Measurements from ENCODE around the gene SLC9A9. TPM values are rescaled to one million over a fixed set of nuclear protein-coding genes. Genes with fewer than 3 reads are reported as not detected.
"Not testable (repeated sequence)": the region's sequence is repeated elsewhere in the genome, so short reads cannot be mapped to it uniquely, and the experiment has no call there.

Gene SLC9A9
- total RNA-seq, 1 donor from 2014 or later = 0.22 TPM

DNA sequence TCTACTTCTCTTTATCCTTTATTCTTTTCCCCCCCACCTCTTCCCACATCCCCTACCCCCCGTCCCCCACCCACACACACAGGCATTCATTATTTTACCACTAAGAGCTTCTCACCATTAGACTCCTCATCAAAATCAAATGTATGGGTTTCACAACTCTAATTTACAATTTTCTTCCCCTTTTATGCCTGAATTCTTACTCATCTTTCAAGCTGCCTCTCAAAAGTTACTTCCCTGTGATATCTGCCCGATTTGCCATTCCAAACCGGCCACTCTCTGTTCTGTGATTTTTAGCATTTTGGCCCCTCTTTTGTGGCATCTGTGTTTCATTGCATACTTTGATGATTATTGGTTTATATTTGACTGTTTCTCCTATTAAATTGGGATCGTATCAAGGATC lies 42.2 kb downstream of the SLC9A9 start:
- no peak overlapping the region for H3K9ac ChIP-seq
- no peaks in the 10 kb centered on the region for H3K4me1 ChIP-seq
- no peaks in the 10 kb centered on the region for H4K20me1 ChIP-seq (ENCODE audit: low read depth)
- Mint-ChIP-seq H3K27ac (no peak overlapping the region), H3K4me3 (no peak overlapping the region), H3K9me3 (no peaks in the 10 kb centered on the region), H3K4me1 (peaks cover 6% of the 10 kb centered on the region), H3K36me3 (no peaks in the 10 kb centered on the region), H3K27me3 (ENCODE audit: insufficient read depth, low read depth) (no peaks in the 10 kb centered on the region)
- H3F3A ChIP-seq (ENCODE audit: low read depth) = no peaks in the 10 kb centered on the region
- no peak for DNase-seq (ENCODE audit: low spot score)
- TF ChIP-seq, protein P1, sequence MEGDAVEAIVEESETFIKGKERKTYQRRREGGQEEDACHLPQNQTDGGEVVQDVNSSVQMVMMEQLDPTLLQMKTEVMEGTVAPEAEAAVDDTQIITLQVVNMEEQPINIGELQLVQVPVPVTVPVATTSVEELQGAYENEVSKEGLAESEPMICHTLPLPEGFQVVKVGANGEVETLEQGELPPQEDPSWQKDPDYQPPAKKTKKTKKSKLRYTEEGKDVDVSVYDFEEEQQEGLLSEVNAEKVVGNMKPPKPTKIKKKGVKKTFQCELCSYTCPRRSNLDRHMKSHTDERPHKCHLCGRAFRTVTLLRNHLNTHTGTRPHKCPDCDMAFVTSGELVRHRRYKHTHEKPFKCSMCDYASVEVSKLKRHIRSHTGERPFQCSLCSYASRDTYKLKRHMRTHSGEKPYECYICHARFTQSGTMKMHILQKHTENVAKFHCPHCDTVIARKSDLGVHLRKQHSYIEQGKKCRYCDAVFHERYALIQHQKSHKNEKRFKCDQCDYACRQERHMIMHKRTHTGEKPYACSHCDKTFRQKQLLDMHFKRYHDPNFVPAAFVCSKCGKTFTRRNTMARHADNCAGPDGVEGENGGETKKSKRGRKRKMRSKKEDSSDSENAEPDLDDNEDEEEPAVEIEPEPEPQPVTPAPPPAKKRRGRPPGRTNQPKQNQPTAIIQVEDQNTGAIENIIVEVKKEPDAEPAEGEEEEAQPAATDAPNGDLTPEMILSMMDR (IDR thresholded peaks at IDR 0.05) = no peak
- no peak for TF ChIP-seq EZH2phosphoT487 (IDR thresholded peaks at IDR 0.05)
- TF ChIP-seq EZH2 (IDR thresholded peaks at IDR 0.05) = no peak
- H3K4me3 ChIP-seq = no peak overlapping the region
- H3K27me3 ChIP-seq = no peaks in the 10 kb centered on the region
- H3K79me2 ChIP-seq (ENCODE audit: low read depth) = no peaks in the 10 kb centered on the region
- no peaks in the 10 kb centered on the region for H3K36me3 ChIP-seq
- no peak overlapping the region for H3K4me2 ChIP-seq
- H3K27ac ChIP-seq = no peak overlapping the region
- no peak overlapping the region for H2AFZ ChIP-seq (replicated peaks)
- H3K9me3 ChIP-seq (ENCODE audit: low read depth) = no peaks in the 10 kb centered on the region

DNA sequence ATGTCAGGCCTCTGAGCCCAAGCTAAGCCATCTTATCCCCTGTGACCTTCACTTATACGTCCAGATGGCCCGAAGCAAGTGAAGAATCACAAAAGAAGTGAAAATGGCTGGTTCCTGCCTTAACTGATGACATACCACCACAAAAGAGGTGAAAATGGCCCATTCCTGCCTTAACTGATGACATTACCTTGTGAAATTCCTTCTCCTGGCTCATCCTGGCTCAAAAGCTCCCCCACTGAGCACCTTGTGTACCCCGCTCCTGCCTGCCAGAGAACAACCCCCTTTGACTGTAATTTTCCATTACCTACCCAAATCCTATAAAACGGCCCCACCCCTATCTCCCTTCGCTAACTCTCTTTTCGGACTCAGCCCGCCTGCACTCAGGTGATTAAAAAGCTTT lies 42.8 kb downstream of the SLC9A9 start:
- not testable (repeated sequence) for H3K9me3 Mint-ChIP-seq

DNA sequence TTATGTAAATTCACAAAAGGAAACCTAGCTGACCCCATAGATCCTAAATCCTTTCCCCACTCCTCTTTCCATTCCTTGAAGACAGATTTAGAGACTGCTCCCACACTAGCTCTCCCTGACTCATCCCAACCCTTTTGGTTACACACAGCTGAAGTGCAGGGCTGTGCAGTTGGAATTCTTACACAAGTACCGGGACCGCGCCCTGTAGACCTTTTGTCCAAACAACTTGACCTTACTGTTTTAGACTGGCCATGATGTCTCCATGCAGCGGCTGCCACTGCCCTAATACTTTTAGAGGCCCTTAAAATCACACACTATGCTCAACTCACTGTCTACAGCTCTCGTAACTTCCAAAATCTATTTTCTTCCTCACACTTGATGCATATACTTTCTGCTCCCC lies 47.2 kb downstream of the SLC9A9 start:
- H3K9ac ChIP-seq; H3K4me1 ChIP-seq; H3K27me3 ChIP-seq; DNase-seq (ENCODE audit: low spot score); H3K27ac Mint-ChIP-seq; H3K27me3 Mint-ChIP-seq (ENCODE audit: insufficient read depth, low read depth); H3K79me2 ChIP-seq (ENCODE audit: low read depth); H3K27ac ChIP-seq; H3K36me3 Mint-ChIP-seq; H3K9me3 Mint-ChIP-seq; H3K9me3 ChIP-seq (ENCODE audit: low read depth); H3K4me3 ChIP-seq; H3K36me3 ChIP-seq; H2AFZ ChIP-seq (replicated peaks); H3K4me2 ChIP-seq; H3K4me3 Mint-ChIP-seq; H3K4me1 Mint-ChIP-seq; H4K20me1 ChIP-seq (ENCODE audit: low read depth); H3F3A ChIP-seq (ENCODE audit: low read depth): not testable (repeated sequence)

More for the DNA sequence above, 42.8 kb downstream of the SLC9A9 start:
- not testable (repeated sequence) for H4K20me1 ChIP-seq (ENCODE audit: low read depth); H3K4me2 ChIP-seq; H3K27ac Mint-ChIP-seq; H3K4me3 ChIP-seq; H3K36me3 Mint-ChIP-seq; H2AFZ ChIP-seq (replicated peaks); H3K4me1 Mint-ChIP-seq; H3K4me3 Mint-ChIP-seq; H3K36me3 ChIP-seq; H3K79me2 ChIP-seq (ENCODE audit: low read depth); H3K4me1 ChIP-seq; H3K9me3 ChIP-seq (ENCODE audit: low read depth); H3K27ac ChIP-seq; H3F3A ChIP-seq (ENCODE audit: low read depth); DNase-seq (ENCODE audit: low spot score); H3K27me3 ChIP-seq; H3K9ac ChIP-seq; H3K27me3 Mint-ChIP-seq (ENCODE audit: insufficient read depth, low read depth)

DNA sequence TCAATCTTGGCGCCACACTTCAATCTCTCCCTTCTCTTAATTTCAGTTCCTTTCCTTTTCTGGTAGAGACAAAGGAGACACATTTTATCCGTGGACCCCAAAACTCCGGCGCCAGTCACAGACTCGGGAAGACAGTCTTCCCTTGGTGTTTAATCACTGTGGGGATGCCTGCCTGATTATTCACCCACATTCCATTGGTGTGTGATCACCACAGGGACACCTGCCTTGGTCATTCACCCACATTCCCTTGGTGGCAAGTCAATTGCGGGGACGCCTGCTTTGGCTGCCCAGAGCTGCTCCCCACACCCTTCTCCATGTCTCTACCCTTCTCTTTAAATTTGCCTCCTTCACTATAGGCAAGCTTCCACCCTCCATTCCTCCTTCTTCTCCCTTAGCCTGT lies 50.1 kb downstream of the SLC9A9 start:
- H2AFZ ChIP-seq (replicated peaks); H3F3A ChIP-seq (ENCODE audit: low read depth); H3K4me1 ChIP-seq; H3K9me3 ChIP-seq (ENCODE audit: low read depth); H3K4me3 Mint-ChIP-seq; DNase-seq (ENCODE audit: low spot score); H3K27ac ChIP-seq; H3K36me3 Mint-ChIP-seq; H4K20me1 ChIP-seq (ENCODE audit: low read depth); H3K9ac ChIP-seq; H3K9me3 Mint-ChIP-seq; H3K27me3 ChIP-seq; H3K27me3 Mint-ChIP-seq (ENCODE audit: insufficient read depth, low read depth); H3K27ac Mint-ChIP-seq; H3K36me3 ChIP-seq; H3K79me2 ChIP-seq (ENCODE audit: low read depth); H3K4me3 ChIP-seq; H3K4me2 ChIP-seq; H3K4me1 Mint-ChIP-seq: not testable (repeated sequence)

GRCh38 chr3:143795874-143796273 lies 52.4 kb downstream of the SLC9A9 start:
- no peaks in the 10 kb centered on the region for H4K20me1 ChIP-seq (ENCODE audit: low read depth)
- H3K27me3 ChIP-seq = no peaks in the 10 kb centered on the region
- no peaks in the 10 kb centered on the region for H3K4me1 Mint-ChIP-seq
- H3K27ac Mint-ChIP-seq = no peak overlapping the region
- H3K4me1 ChIP-seq = peaks cover 5% of the 10 kb centered on the region
- peak overlapping the region; percentile 46 for H2AFZ ChIP-seq (replicated peaks)
- H3K27ac ChIP-seq = no peak overlapping the region
- no peak for TF ChIP-seq EZH2 (IDR thresholded peaks at IDR 0.05)
- TF ChIP-seq, protein P1 (IDR thresholded peaks at IDR 0.05) = peak; percentile 34
- no peak for TF ChIP-seq EZH2phosphoT487 (IDR thresholded peaks at IDR 0.05)
- H3K27me3 Mint-ChIP-seq (ENCODE audit: insufficient read depth, low read depth) = peaks cover 2% of the 10 kb centered on the region
- no peak overlapping the region for H3K4me2 ChIP-seq
- H3K79me2 ChIP-seq (ENCODE audit: low read depth) = no peaks in the 10 kb centered on the region
- no peaks in the 10 kb centered on the region for H3K9me3 Mint-ChIP-seq
- no peak overlapping the region for H3K4me3 ChIP-seq
- H3K36me3 ChIP-seq = no peaks in the 10 kb centered on the region
- no peaks in the 10 kb centered on the region for H3K36me3 Mint-ChIP-seq
- no peak overlapping the region for H3K4me3 Mint-ChIP-seq
- H3K9ac ChIP-seq = no peak overlapping the region
- no peaks in the 10 kb centered on the region for H3F3A ChIP-seq (ENCODE audit: low read depth)
- peak; percentile 43 for DNase-seq (ENCODE audit: low spot score)
- no peaks in the 10 kb centered on the region for H3K9me3 ChIP-seq (ENCODE audit: low read depth)

All from neural progenitor cell (in vitro differentiated cells).